Measurements from ENCODE around the gene ODC1. TPM values are rescaled to one million over a fixed set of nuclear protein-coding genes. Genes with fewer than 3 reads are reported as not detected.

The ODC1 gene
- total RNA-seq, 2 experiments from 2014 or later = 357 to 367 TPM

DNA sequence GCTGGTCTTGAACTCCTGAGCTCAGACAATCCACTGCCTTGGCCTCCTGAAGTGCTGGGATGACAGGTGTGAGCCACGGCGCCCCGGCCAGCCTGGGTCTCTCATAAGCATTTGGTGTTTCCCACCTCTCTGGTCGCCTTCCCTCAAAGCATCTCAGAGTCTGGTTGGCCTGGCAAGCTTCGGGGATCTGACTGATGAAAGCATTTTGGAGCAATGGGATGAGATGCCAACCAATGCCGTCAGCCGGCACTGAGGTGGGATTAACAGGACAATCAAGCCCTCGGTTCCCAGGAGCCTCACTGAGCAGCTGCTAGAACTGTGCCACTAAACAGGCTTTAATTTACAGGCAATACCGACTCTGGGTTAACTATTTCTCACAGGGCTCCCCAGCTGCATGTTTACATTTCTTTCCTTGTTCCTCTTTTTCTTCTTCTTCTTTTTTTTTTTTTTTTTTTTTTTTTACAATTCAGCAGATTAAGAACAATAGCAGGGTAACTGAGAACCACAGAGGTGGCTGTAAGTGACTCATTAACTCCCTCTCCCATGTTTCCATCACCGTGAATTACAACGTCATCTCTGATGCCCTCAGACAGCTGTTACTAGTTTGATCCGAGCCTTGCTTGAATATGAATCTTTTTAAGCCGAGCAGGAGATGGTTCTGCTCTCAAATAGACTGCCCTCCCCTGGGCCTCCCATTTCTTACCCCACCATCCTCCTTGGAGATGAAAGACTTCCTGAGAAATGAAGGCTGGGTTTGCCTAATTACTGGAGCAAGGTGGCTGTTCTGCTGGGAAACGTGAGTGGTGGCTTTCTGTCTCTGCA is 37.9 kb downstream of the ODC1 start:
- H3K36me3 Mint-ChIP-seq = peaks cover 21% of the 10 kb centered on the region
- H3K27me3 Mint-ChIP-seq = no peaks in the 10 kb centered on the region
- peak overlapping the region; percentile 25 for H3K27ac Mint-ChIP-seq
- no peak for DNase-seq
- H3K4me3 Mint-ChIP-seq = no peak overlapping the region
- peaks cover 48% of the 10 kb centered on the region for H3K4me1 Mint-ChIP-seq
- no peaks in the 10 kb centered on the region for H3K9me3 Mint-ChIP-seq

DNA sequence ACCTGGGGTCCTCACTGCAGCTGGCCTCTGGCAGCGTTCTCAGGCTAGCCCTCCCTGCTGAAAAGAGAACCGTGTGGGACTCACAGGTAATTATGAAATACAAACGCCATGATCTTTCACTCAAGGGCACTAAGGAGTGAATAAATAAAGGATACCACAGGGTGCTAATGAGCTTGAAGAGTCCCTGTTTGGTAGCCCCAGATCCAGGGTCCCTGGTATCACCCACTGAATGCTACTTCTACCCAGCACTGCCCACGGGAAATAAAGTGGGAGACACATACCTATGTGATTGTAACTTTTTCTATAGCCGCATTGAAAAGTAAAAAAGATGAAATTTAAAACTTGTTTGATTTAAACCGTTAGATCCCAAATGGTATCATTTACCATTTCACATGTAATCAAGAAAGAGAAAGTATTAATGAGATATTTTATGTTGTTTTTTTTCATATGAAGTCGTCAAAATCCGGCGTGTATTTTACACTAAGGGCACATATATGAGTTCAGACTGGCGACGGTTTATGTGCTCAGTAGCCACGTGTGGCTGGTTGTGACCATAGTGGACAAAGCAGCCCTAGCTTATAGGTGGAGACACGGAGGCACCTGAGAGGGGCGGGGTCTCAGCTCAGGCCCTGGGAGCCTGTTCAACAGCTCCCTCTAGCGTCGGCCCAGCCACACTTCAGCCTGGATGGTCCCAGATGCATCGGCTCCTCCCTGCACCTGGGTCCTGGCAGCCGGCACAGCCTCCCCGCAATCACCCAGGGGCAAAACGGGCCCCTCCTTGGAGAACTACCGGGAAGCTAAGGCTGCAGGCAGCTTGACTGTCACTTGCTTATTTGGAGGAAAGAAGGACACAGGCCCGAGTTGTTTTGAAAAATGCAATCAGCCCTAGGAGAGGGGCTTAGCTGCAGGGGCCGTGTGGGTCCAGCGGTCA is 39.2 kb downstream of the ODC1 start:
- Mint-ChIP-seq H3K27ac (peak overlapping the region; percentile 99), H3K4me3 (peak overlapping the region; percentile 77), H3K27me3 (no peaks in the 10 kb centered on the region), H3K4me1 (peaks cover 49% of the 10 kb centered on the region), H3K9me3 (no peaks in the 10 kb centered on the region), H3K36me3 (peaks cover 23% of the 10 kb centered on the region)
- peak; percentile 84 for DNase-seq

DNA sequence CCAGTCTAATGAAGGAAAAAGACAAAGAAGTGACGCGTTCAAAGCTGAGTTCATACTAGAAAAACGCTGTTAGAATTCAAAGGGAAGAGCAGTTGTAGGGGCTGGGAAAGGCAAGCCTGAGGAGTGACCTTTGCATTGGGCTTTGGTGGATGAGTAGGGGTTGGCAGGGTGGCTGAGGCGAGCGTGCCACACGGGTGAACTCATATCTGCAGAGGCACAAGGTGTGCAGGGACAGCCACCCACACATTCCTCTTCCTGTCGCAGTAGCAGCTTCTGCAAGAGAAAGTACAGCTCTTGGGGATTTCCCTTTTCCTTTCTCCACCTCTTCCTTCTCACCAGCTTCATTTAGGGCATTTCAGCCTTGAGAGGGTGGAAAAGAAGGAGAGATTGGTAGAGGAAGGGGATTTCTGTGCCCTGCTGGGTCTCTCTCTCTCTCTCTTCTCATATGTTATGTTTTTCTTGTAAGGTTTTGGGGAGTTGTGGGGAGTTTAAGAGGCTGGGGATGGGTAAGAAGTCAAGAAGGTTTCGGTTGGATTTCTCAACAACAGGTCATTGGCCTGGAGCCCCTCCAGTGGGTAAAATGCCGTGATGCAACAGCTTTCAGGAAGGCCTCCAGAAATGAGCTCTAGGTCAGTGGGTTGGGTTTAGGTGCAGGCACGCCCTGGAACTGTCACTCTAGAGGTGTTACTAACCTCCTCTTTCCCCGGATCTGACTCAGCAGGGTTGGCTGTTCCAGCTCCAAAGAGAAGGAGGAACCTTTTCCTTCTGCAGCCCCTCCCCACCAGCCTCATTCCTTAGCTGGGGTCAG is 40.1 kb downstream of the ODC1 start:
- Mint-ChIP-seq H3K4me1 (peaks cover 50% of the 10 kb centered on the region), H3K9me3 (no peaks in the 10 kb centered on the region), H3K36me3 (peaks cover 25% of the 10 kb centered on the region), H3K27ac (peak overlapping the region; percentile 99), H3K4me3 (peak overlapping the region; percentile 77), H3K27me3 (no peaks in the 10 kb centered on the region)
- DNase-seq = peak; percentile 74

DNA sequence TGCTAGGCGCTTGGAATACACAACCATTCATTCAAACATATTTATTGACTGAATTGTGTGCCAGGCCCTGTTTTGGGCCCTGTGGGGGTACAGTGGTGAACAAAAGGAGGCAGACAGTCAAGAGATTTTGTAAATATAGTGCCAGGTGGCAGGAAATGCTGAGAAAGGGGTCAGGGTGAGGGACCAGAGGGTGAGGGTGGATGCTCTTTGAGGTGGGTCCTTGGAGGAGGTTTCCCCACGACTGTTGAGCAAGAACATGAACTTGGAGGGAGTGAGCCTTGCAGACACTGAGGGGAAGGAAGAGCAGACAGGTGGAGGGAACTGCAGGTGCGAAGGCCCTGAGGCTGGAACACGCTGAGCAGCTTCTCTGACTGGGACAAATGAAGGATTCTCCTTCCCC is 40.7 kb downstream of the ODC1 start:
- no peak for DNase-seq
- Mint-ChIP-seq H3K9me3 (no peaks in the 10 kb centered on the region), H3K27me3 (no peaks in the 10 kb centered on the region), H3K36me3 (peaks cover 20% of the 10 kb centered on the region), H3K27ac (peak overlapping the region; percentile 99), H3K4me3 (peak overlapping the region; percentile 77), H3K4me1 (peaks cover 50% of the 10 kb centered on the region)

DNA sequence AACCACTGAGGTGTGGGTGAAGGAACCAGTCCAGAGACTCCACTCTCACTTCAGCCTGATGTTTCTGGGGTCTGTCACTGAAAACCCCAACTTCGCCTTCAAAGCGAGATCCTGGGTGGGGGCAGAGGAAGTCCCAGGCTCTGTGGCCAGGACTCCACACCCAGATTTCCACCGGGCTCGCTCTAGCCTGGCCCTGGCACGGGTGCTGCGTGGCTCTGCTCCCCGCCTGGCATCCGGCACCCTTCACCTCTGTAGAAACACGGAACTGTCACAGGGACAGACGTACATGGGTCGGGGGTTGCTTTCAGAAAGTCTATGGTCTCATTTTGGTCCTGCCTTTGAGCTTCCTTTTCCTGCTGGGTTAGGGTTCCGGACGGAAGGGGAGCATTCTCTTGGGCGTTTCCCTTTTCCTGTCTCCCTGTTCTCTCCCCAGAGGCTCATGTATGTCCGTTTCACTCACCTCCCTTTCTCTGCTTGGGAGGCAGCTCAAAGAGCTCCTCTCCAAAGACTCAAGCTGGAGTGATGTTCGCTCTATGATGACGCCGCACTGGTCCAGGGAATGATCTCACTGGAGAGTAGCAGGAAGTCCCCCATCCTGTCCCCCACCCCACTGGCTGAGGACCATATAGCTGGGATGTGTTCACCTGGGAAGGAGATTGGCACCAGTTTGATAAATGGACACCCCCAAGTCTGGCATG is 41.5 kb downstream of the ODC1 start:
- Mint-ChIP-seq H3K9me3 (no peaks in the 10 kb centered on the region), H3K27ac (peak overlapping the region; percentile 99), H3K27me3 (no peaks in the 10 kb centered on the region), H3K36me3 (peaks cover 14% of the 10 kb centered on the region), H3K4me1 (peaks cover 53% of the 10 kb centered on the region), H3K4me3 (peak overlapping the region; percentile 77)
- no peak for DNase-seq

DNA sequence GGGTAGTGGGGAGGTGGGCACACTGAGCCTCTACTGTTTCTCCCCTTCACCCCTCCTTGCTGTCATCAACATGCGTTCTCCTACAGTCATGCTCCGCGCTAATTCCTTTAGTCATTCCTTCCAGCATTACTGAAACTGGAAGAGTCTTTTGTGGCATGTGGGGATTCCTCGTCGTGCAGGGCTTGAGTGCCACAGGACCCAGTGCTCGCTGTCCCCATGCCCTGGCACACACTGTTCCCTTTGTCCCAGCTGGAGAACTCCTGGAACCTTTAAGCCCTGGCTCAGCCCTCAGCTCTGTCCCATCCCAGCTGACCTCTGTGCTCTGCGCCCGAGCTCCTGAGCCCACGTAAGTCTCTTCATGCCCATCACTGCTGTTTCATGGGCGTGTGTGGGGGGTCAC is 42.1 kb downstream of the ODC1 start:
- Mint-ChIP-seq H3K36me3 (peaks cover 20% of the 10 kb centered on the region), H3K27me3 (no peaks in the 10 kb centered on the region), H3K27ac (peak overlapping the region; percentile 99), H3K4me3 (no peak overlapping the region), H3K9me3 (no peaks in the 10 kb centered on the region), H3K4me1 (peaks cover 59% of the 10 kb centered on the region)
- DNase-seq = no peak

DNA sequence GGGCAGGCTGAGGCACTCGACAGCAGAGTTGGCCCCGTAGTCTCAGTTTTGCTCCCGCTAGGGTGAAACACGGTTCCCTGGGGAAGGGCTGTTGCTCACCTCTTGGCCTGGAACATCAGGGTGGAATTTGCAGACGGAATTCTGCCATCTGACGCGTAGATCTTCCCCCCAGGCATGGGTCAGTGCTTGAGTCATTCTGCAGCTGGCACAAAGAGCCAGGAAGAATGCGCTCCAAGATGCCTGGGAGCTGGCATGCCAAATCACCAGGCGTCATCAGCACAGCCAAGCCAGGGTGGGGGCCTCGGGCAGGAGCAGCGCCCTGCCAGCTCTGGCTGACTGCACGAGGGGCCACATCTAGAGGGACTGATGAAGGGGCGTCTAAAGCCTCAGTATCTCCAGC is 42.7 kb downstream of the ODC1 start:
- Mint-ChIP-seq H3K4me1 (peaks cover 63% of the 10 kb centered on the region), H3K36me3 (peaks cover 25% of the 10 kb centered on the region), H3K9me3 (no peaks in the 10 kb centered on the region), H3K4me3 (no peak overlapping the region), H3K27ac (no peak overlapping the region), H3K27me3 (no peaks in the 10 kb centered on the region)
- DNase-seq = no peak

DNA sequence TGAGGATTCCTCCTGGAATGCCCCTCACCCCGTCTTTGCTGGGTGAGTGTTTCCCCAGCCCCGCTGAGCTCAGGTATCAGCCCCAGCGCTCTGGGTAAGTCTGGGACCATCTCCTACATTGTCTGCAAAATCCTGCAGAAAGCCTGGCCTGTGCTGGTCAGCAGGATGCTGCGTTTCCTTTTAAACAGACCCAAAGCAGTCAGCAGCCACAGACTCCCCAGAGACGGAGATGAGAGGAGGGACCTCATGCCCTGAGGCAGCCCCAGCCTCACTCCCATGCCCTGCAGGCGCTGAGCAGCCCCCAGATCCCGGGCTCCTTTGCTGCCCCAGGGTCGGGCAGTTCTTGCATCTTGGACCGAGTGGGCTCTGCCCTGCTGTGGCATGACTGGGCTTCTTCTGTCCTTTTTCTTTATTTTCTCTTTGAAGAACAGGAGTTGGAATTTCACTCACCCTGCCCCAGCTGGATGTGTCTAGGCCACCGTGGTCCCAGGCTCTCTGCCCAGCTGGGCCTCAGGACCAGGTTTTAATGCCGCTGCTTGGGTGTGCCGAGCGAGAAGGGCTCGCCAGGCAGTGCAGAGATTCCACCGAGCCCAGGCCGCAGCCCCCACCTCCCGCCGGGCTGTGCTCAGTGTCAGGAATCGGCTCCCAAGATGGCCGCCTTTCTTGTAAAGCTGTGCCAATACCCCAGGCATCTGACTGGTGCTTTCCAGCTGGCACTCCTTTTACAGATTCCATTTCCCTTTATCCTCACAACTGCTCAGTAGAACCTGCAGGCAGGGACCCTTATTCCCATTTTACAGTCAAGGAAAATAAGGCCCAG is 43.6 kb downstream of the ODC1 start:
- no peak overlapping the region for H3K27ac Mint-ChIP-seq
- peaks cover 33% of the 10 kb centered on the region for H3K36me3 Mint-ChIP-seq
- H3K27me3 Mint-ChIP-seq = no peaks in the 10 kb centered on the region
- H3K9me3 Mint-ChIP-seq = no peaks in the 10 kb centered on the region
- H3K4me3 Mint-ChIP-seq = no peak overlapping the region
- DNase-seq = no peak
- H3K4me1 Mint-ChIP-seq = peaks cover 64% of the 10 kb centered on the region

DNA sequence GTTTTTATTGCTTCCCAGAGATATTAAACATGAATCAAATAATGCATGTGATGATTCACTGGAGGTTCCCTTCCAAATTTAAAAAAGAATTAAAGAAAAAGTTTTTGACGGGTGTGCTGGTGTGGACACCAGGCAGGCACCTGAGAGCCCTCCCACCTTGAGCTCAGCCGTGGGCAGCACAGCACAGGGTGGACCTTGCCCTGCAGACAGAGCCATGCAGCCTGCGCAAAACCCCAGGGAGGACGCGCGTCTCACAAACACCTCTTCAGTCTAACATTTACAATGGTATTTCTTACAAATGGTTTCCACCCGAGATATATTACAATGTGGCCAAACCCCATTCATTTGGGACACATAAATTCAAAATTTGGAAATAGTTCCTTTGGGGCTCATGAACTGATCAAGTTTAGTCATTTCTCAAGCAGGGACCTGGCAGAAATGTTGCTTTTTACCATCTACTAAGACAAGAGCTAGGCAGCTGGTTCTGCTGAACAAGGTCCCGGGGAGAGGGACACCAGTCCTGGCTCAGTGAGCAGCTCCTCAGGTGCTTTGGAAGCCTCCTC is 45.4 kb downstream of the ODC1 start:
- Mint-ChIP-seq H3K36me3 (peaks cover 42% of the 10 kb centered on the region), H3K9me3 (peaks cover 3% of the 10 kb centered on the region), H3K27ac (no peak overlapping the region), H3K4me1 (peaks cover 46% of the 10 kb centered on the region), H3K4me3 (no peak overlapping the region), H3K27me3 (no peaks in the 10 kb centered on the region)
- DNase-seq = no peak

DNA sequence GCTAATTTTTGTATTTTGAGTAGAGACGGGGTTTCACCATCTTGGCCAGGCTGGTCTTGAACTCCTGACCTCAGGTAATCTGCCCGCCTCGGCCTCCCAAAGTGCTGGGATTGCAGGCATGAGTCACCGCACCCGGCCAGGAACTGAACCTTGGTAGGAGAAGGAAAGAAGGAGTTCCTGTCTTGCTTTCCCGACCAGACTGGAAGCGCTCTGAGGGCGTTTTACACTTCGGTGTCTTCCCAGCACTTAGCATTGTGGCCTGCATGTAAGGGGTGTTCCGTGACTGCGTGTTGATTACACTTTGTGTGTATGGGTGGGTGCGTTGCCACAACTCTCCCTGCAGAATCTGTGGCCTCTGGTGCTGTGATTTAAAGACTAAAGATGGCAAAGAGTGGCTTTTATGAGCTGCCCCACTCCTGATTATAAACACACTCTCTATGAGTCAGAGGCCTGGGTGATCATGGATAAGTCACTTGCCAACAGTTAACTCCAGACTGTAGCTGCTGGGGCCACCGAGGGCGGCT is 46.0 kb downstream of the ODC1 start:
- Mint-ChIP-seq H3K36me3 (peaks cover 43% of the 10 kb centered on the region), H3K9me3 (peaks cover 3% of the 10 kb centered on the region), H3K27ac (no peak overlapping the region), H3K4me1 (peaks cover 40% of the 10 kb centered on the region), H3K27me3 (no peaks in the 10 kb centered on the region), H3K4me3 (no peak overlapping the region)
- no peak for DNase-seq

DNA sequence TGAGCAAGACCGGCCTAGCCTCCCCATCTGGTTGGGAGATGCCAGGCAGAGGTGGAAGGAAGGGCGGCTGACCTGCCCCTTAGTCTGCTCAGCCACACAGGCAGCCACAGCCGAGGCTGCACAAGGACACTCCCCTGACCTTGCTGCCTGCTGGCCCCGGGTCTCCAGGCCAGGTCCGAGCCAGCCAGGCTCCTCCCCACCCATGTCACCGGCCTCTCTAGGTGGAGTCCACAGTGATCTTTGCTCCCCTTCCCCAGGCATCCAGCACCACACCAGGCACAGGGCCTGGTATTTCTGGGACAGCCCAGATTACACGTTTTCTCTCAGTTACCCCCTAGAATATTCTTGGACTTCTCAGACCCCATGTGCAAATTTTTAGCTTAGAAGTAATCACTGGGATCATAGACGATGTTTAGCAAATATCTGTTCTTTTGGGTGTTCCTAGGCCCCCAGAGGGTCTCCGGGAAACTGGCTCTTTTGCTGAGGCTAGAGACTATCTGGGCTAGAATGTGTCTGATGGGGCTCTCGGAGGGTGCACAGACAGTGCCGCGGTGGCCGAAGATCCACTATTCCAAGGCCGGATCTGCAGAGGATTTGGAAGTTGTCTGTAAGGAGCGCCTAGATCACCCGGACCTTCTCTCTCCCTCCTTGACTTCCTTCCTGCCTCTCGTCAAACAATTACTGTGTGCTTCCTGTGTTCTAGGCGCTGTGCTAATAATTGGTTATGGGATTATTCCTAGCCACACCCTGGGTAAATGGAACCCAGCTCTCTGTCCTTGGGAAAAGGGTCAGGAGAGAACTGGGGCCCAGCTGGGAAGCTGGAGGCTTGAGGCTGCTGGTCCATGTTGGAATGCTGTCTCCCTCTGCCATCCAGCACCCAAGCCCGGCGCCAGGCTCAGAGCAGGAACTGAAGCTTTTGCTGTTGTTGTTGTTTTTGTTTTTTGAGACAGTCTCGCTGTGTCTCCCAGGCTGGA is 46.9 kb downstream of the ODC1 start:
- Mint-ChIP-seq H3K4me3 (no peak overlapping the region), H3K9me3 (peaks cover 3% of the 10 kb centered on the region), H3K4me1 (peaks cover 32% of the 10 kb centered on the region), H3K27me3 (no peaks in the 10 kb centered on the region), H3K27ac (peak overlapping the region; percentile 80), H3K36me3 (peaks cover 38% of the 10 kb centered on the region)
- no peak for DNase-seq

DNA sequence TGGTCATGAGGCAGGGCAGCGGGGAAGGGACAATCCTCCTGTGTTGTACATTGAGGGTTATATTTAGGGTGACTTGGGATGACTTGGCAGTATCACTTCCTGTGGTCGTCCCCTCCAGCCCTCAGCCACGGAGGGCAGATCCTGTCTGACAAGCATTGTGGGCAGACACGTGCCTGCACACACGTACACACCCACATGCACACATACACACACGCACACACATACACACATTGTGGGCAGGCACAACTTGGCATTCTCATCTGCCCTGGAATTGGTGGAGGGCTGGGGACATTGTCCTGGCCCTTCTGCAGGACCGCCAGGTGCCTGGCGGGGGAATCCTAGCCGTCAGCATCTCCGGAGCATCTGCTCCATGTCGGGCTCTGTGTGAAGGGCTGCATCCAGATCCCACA is 47.6 kb downstream of the ODC1 start:
- Mint-ChIP-seq H3K27me3 (no peaks in the 10 kb centered on the region), H3K9me3 (peaks cover 3% of the 10 kb centered on the region), H3K27ac (peak overlapping the region; percentile 80), H3K4me3 (no peak overlapping the region), H3K4me1 (peaks cover 28% of the 10 kb centered on the region), H3K36me3 (peaks cover 38% of the 10 kb centered on the region)
- peak; percentile 45 for DNase-seq

All from activated naive CD8-positive, alpha-beta T cell treated with anti-CD3 and anti-CD28 coated beads for 36 hours (primary cell).